Right kidney (tissue), 1 donor: Measurements from ENCODE around the gene EIF4E.
"Not testable (repeated sequence)": the region's sequence is repeated elsewhere in the genome, so short reads cannot be mapped to it uniquely, and the experiment has no call there.

ENCODE experiments used
- DNase-seq: peaks from one replicate; pipeline ENCODE4 v3.0.0-alpha.2; 2016

EIF4E gene

GRCh38 chr4:98880884-98881283 is 48.0 kb downstream of the EIF4E start:
- not testable (repeated sequence) for DNase-seq

- DNase-seq, result no peak
These were observed 49.4 kb downstream of the EIF4E start for GRCh38 chr4:98879515-98879914.

GRCh38 chr4:98873059-98873458 is 55.9 kb downstream of the EIF4E start:
- no peak for DNase-seq

- not testable (repeated sequence) for DNase-seq
These were observed 56.6 kb downstream of the EIF4E start for GRCh38 chr4:98872120-98872906.

- no peak for DNase-seq
These were observed 61.3 kb downstream of the EIF4E start for GRCh38 chr4:98867648-98868047.

- no peak for DNase-seq
These were observed 63.9 kb downstream of the EIF4E start for GRCh38 chr4:98865059-98865458.

GRCh38 chr4:98864560-98864959 is 64.4 kb downstream of the EIF4E start:
- no peak for DNase-seq

- DNase-seq, result no peak
These were observed 66.6 kb downstream of the EIF4E start for GRCh38 chr4:98862371-98862770.

- no peak for DNase-seq
These were observed 67.6 kb downstream of the EIF4E start for GRCh38 chr4:98861100-98861884.

GRCh38 chr4:98851806-98852205 is 77.1 kb downstream of the EIF4E start:
- DNase-seq, result no peak

GRCh38 chr4:98850937-98851336 is 78.0 kb downstream of the EIF4E start:
- no peak for DNase-seq

GRCh38 chr4:98848448-98848847 is 80.5 kb downstream of the EIF4E start:
- no peak for DNase-seq

GRCh38 chr4:98845960-98846359 is 83.0 kb downstream of the EIF4E start:
- no peak for DNase-seq

GRCh38 chr4:98842917-98843316 is 86.0 kb downstream of the EIF4E start:
- not testable (repeated sequence) for DNase-seq

GRCh38 chr4:98838977-98839618 is 89.8 kb downstream of the EIF4E start:
- no peak for DNase-seq

- DNase-seq, result no peak
These were observed 90.4 kb downstream of the EIF4E start for GRCh38 chr4:98838531-98838930.

- DNase-seq, result no peak
These were observed 95.5 kb downstream of the EIF4E start for GRCh38 chr4:98833384-98833783.

- DNase-seq, result not testable (repeated sequence)
These were observed 97.9 kb downstream of the EIF4E start for GRCh38 chr4:98831036-98831435.
